Right lobe of liver (tissue), 6 donors: Measurements from ENCODE around the gene CLSTN2. TPM values are rescaled to one million over a fixed set of nuclear protein-coding genes. Genes with fewer than 3 reads are reported as not detected.

Experiments used
- ATAC-seq, 4 donors: fragments of 200-7000 bp; cut with Tn5 transposase; one replicate each; pipeline ENCODE4 v1.9.1; 2020; ENCODE audit warnings: mild to moderate bottlenecking in 4 of 4, moderate library complexity in 4 of 4
- DNase-seq, 3 donors: peaks; one replicate each; pipeline ENCODE4 v3.0.0-alpha.2; 2020
- H3K27ac ChIP-seq, 3 donors: fragments of 200-600 bp; one replicate each; pipeline ENCODE4 v1.8.0; 2022
- H3K27me3 ChIP-seq, 2 donors: fragments of 200-600 bp; one replicate each; pipeline ENCODE4 v1.8.0; 2022
- H3K36me3 ChIP-seq, 4 donors: fragments of 200-600 bp; sonication (generic) in 1 of 4; one replicate each; pipeline versions ENCODE4 v1.5.1 to v1.8.0; 2017 to 2022; ENCODE audit warnings: control low read depth in 1 of 4
- H3K4me1 ChIP-seq, 4 donors: fragments of 200-600 bp; sonication (generic) in 1 of 4; one replicate each; pipeline versions ENCODE4 v1.5.1 to v1.8.0; 2017 to 2022; ENCODE audit warnings: control low read depth in 1 of 4
- H3K4me3 ChIP-seq, 3 donors: fragments of 200-600 bp; one replicate each; pipeline ENCODE4 v1.8.0; 2022
- H3K9me3 ChIP-seq, 4 donors: fragments of 200-600 bp; sonication (generic) in 1 of 4; one replicate each; pipeline versions ENCODE4 v1.5.1 to v1.8.0; 2017 to 2022; ENCODE audit warnings: control low read depth in 1 of 4
- POLR2A ChIP-seq: fragments of 450-650 bp; IDR thresholded peaks from one replicate; pipeline ENCODE4 v1.6.1; 2017; ENCODE audit warnings: antibody characterized with exemption, mild to moderate bottlenecking
- WGBS: methylation state at CpG from one replicate; pipeline ENCODE4 v1.1.6; 2018; ENCODE audit warnings: low coverage, low lambda C conversion rate; ENCODE audit not compliant: insufficient coverage; ENCODE audit errors: missing lambda C conversion rate; 5-methylcytosine and 5-hydroxymethylcytosine counted together
- intact Hi-C, 2 donors: fragments of 100-400 bp; cut with DNase I; formaldehyde crosslinking; loops; one replicate each; pipeline versions ENCODE4 v1.11.2 to v1.14.1; 2022
- total RNA-seq, 6 experiments: library from RNA; depleted of rRNA in 2 of 6; stranded (reverse); fragments of >200 nt in 2 of 6; fragmentation: NEBNext Ultra II Directional in 3 of 6; extraction: Animal tissue kit (Norgen Biotek cat#: 25700) in 3 of 6; gene quantifications; one replicate each; pipeline versions ENCODE4 v1.1.0 to v1.2.4, GENCODE V29; 2016 to 2023
- TF ChIP-seq, protein P1 (sequence below), 4 donors: fragments of 200-600 bp in 3 of 4; fragments of 450-650 bp in 1 of 4; IDR thresholded peaks; one replicate each; pipeline versions ENCODE4 v1.5.1 to v1.8.0; 2016 to 2022; ENCODE audit warnings: antibody characterized with exemption in 4 of 4, mild to moderate bottlenecking in 2 of 4
- donor health status: DM: no; HTN: yes; CAD: no.
- donor health status: DM: no; HTN: no; CAD: no.
- donor health status: DM: no; HTN: no; CAD: no.
- donor health status: DM: no; HTN: yes; CAD: no.
- donor health status: DM: no; HTN: yes; CAD: no.

Gene CLSTN2
- total RNA-seq, 6 experiments from 2014 or later: 1.0 to 3.3 (median 2.0) TPM

DNA sequence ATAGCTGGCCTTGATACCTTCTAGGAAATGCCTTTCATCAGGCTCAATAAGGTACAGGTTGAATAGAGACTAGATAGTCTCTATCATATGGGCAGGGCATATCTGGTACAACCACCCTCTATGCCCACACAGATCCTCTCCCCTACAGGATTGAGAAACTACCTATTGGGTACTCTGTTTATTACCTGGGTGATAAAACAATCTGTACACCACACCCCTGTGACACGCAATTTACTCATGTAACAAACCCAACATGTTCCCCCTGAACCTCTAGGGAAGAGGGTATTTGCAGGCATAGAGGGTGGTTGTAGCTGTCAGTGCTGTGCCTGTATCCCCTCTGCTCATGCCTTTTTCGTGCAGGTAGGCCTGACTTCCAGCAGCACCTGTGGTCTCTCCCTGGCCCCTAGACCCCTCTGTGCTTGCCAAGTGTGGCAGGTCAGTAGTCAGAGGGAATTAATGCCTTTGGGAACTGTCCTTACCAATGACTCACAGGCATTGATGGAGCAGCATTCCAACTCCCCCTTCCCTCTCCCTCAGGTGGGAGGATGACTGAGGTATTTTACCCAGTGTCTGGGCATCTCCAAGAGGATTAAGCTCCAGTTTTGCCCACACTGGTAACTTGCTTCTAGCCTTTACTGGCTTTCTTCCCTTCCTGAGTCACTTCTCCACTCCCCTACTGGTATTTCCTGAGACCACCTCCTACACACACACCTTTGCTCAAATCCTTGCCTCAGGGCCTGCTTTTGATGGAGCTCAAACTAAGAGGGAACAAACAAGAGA is 18.3 kb downstream of the CLSTN2 start:
- Histone ChIP-seq H3K4me3 (no peak overlapping the region), H3K4me1 (no peaks in the 10 kb centered on the region), H3K9me3 (no peaks in the 10 kb centered on the region), H3K27ac (no peak overlapping the region), H3K36me3 (no peaks in the 10 kb centered on the region), H3K27me3 (no peaks in the 10 kb centered on the region)
- TF ChIP-seq, protein P1, sequence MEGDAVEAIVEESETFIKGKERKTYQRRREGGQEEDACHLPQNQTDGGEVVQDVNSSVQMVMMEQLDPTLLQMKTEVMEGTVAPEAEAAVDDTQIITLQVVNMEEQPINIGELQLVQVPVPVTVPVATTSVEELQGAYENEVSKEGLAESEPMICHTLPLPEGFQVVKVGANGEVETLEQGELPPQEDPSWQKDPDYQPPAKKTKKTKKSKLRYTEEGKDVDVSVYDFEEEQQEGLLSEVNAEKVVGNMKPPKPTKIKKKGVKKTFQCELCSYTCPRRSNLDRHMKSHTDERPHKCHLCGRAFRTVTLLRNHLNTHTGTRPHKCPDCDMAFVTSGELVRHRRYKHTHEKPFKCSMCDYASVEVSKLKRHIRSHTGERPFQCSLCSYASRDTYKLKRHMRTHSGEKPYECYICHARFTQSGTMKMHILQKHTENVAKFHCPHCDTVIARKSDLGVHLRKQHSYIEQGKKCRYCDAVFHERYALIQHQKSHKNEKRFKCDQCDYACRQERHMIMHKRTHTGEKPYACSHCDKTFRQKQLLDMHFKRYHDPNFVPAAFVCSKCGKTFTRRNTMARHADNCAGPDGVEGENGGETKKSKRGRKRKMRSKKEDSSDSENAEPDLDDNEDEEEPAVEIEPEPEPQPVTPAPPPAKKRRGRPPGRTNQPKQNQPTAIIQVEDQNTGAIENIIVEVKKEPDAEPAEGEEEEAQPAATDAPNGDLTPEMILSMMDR (IDR thresholded peaks at IDR 0.05): no peak
- TF ChIP-seq POLR2A: no peak
- ATAC-seq (no peak), DNase-seq (no peak)
- intact Hi-C loops: no loop called here
- 50% methylated on average over 1 of the region's 2 CpGs for WGBS

DNA sequence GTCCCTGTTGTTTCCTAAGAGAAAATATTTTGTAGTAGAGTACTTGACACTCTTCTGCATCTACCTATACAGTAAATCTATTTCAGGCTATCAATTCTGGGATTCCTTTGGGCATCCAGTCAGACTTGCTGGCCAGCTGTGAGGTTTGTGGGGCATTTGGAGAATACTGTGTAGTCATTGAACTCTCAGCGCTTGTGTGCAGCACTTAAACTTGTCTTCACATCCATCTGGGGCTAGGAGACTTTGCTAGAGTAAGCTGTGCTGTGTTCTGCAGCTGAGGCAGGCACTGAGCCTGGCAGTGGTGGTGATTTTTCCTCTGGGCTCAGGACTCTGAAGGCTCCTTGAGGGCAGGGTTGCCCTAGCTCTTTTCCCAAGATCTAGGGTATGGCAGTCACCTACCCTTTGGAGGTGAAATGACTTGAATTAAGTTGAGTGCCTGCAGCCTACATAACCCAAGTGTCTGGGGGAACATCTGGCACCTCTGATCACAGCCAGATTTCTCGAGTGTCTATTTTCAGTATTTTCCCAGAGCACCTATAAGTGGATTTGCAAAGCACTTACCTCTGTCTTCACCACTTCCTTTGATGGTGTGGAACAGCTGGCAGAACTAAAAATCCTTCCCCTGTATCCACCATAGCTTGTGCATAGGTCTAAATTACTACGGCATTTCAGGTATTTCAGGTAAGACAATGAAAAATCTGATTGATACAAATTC is 19.3 kb downstream of the CLSTN2 start:
- WGBS: 90% methylated on average over 2 of the region's 3 CpGs
- DNase-seq (no peak), ATAC-seq (no peak)
- intact Hi-C loops: no loop called here
- no peak overlapping the region for H3K27ac ChIP-seq
- H3K36me3 ChIP-seq: no peaks in the 10 kb centered on the region
- no peaks in the 10 kb centered on the region for H3K4me1 ChIP-seq
- H3K27me3 ChIP-seq: no peaks in the 10 kb centered on the region
- H3K4me3 ChIP-seq: no peak overlapping the region
- TF ChIP-seq, protein P1 (IDR thresholded peaks at IDR 0.05): no peak
- TF ChIP-seq POLR2A: no peak
- no peaks in the 10 kb centered on the region for H3K9me3 ChIP-seq

DNA sequence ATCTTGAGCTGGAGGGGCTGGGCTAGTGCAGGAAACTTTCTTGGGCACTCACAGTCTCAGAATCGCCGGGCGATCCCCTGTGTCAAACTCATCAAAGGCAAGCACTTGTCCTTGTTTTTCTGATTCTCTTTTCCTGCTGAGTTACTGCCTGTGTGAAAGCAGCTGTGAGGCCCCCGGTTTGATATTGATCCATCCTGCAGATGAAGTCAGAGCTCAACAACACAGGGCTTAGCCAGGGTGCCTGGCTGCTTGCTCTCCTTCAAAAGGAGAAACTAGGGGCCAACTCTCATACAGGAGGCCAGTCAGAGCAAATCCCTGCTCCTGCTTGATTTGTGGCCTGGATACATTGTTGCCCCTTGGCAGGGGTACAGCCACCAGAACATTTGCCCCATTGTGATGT is 22.9 kb downstream of the CLSTN2 start:
- ATAC-seq (no peak), DNase-seq (no peak)
- no peak overlapping the region for H3K4me3 ChIP-seq
- H3K27ac ChIP-seq: no peak overlapping the region
- H3K27me3 ChIP-seq: no peaks in the 10 kb centered on the region
- intact Hi-C loops: no loop called here
- H3K4me1 ChIP-seq: no peaks in the 10 kb centered on the region
- H3K36me3 ChIP-seq: no peaks in the 10 kb centered on the region
- 75% methylated on average over 4 of the region's 4 CpGs for WGBS
- H3K9me3 ChIP-seq: no peaks in the 10 kb centered on the region
- TF ChIP-seq, protein P1 (IDR thresholded peaks at IDR 0.05): no peak
- TF ChIP-seq POLR2A: no peak

DNA sequence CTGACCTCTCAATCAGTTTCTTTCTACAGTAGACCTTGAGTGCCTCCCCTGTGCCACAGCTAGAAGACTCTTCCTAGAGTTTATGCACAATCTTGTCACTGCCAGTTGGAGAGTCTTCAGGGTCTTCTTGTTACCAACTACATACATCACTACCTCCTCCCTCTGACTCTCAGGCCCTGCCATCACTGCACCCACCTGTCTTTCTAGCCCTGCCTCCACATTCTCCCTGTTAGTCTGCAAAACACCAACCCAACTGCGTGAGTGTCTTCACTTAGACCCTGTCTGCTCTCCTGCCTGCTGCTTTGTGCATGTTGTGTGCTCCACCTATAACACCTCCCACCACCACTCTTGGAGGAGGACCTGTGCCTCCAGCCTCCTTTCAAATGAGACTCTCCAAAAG is 34.4 kb downstream of the CLSTN2 start:
- DNase-seq (no peak), ATAC-seq (no peak)
- H3K27ac ChIP-seq: no peak overlapping the region
- H3K9me3 ChIP-seq: no peaks in the 10 kb centered on the region
- H3K36me3 ChIP-seq: no peaks in the 10 kb centered on the region
- no peaks in the 10 kb centered on the region for H3K4me1 ChIP-seq
- no peak for TF ChIP-seq POLR2A
- TF ChIP-seq, protein P1 (IDR thresholded peaks at IDR 0.05): no peak
- no peak overlapping the region for H3K4me3 ChIP-seq
- intact Hi-C loops: no loop called here
- H3K27me3 ChIP-seq: no peaks in the 10 kb centered on the region
- 60% methylated on average over 1 of the region's 1 CpG for WGBS
